Activated T-cell treated with anti-CD3 and anti-CD28 coated beads, Interleukin-2, amount 50 U/mL, for 72 hours (primary cell): ENCODE measurements around the gene DYRK1A. TPM values are rescaled to one million over a fixed set of nuclear protein-coding genes. Genes with fewer than 3 reads are reported as not detected.

Source experiments
- ATAC-seq, 2 donors: fragments of 150-1000 bp; cut with Tn5 transposase; replicated peaks in 1 of 2; 2 replicates each; pipeline ENCODE4 v1.10.0; 2021; ENCODE audit warnings: moderate library complexity in 2 of 2, mild to moderate bottlenecking in 1 of 2
- DNase-seq, 2 donors: peaks; one replicate each; pipeline ENCODE4 v3.0.0; 2021 to 2022; ENCODE audit warnings: mixed read lengths in 1 of 2
- H3K27ac Mint-ChIP-seq: one replicate; pipeline ENCODE4 v1.8.0; 2022; ENCODE audit warnings: mild to moderate bottlenecking, moderate library complexity, mixed read lengths
- H3K27me3 Mint-ChIP-seq: one replicate; pipeline ENCODE4 v1.8.0; 2022; ENCODE audit warnings: low read depth, mixed read lengths
- H3K36me3 Mint-ChIP-seq, 2 donors: one replicate each; pipeline ENCODE4 v1.8.0; 2022; ENCODE audit warnings: mixed read lengths in 2 of 2, mild to moderate bottlenecking in 1 of 2; ENCODE audit not compliant: insufficient read depth in 2 of 2
- H3K4me1 Mint-ChIP-seq: one replicate; pipeline ENCODE4 v1.8.0; 2022; ENCODE audit warnings: low read depth, mixed read lengths
- H3K4me3 Mint-ChIP-seq, 2 donors: one replicate each; pipeline ENCODE4 v1.8.0; 2022; ENCODE audit warnings: mild to moderate bottlenecking in 2 of 2, mixed read lengths in 2 of 2, moderate library complexity in 2 of 2
- H3K9me3 Mint-ChIP-seq, 2 donors: one replicate each; pipeline ENCODE4 v1.8.0; 2022; ENCODE audit warnings: mixed read lengths in 2 of 2
- total RNA-seq, 2 donors: library from RNA; stranded (reverse); gene quantifications; one replicate each; pipeline ENCODE4 v1.2.3, GENCODE V29; 2022

The DYRK1A gene
- total RNA-seq, 2 donors from 2014 or later = 82.9 to 85.0 TPM

- H3K36me3 Mint-ChIP-seq = peaks cover 2 to 5% of the 10 kb centered on the region in 2 donors
- ATAC-seq = no peak
- H3K4me3 Mint-ChIP-seq = peak overlapping the region; percentile 91 to 92
- peaks cover 63% of the 10 kb centered on the region for H3K4me1 Mint-ChIP-seq
- H3K27me3 Mint-ChIP-seq = no peaks in the 10 kb centered on the region
- DNase-seq = peak in 1 of 2 donors; percentile 8
- no peaks in the 10 kb centered on the region for H3K9me3 Mint-ChIP-seq
- peak overlapping the region; percentile 94 for H3K27ac Mint-ChIP-seq
These were observed 2.1 kb downstream of the DYRK1A start for GRCh38 chr21:37368541-37369279.

- no peaks in the 10 kb centered on the region for H3K27me3 Mint-ChIP-seq
- no peaks in the 10 kb centered on the region for H3K9me3 Mint-ChIP-seq
- peak overlapping the region; percentile 94 for H3K27ac Mint-ChIP-seq
- DNase-seq = no peak
- H3K4me1 Mint-ChIP-seq = peaks cover 70% of the 10 kb centered on the region
- H3K36me3 Mint-ChIP-seq = peaks cover 2 to 5% of the 10 kb centered on the region in 2 donors
- peak overlapping the region; percentile 91 to 92 for H3K4me3 Mint-ChIP-seq
- ATAC-seq = no peak
These were observed 2.8 kb downstream of the DYRK1A start for GRCh38 chr21:37369307-37369854.

GRCh38 chr21:37370152-37371040, 3.8 kb downstream of the DYRK1A start:
- H3K4me1 Mint-ChIP-seq = peaks cover 70% of the 10 kb centered on the region
- peak overlapping the region; percentile 94 for H3K27ac Mint-ChIP-seq
- peak overlapping the region; percentile 91 to 92 for H3K4me3 Mint-ChIP-seq
- H3K36me3 Mint-ChIP-seq = peaks cover 2 to 4% of the 10 kb centered on the region in 2 donors
- no peaks in the 10 kb centered on the region for H3K9me3 Mint-ChIP-seq
- DNase-seq (no peak), ATAC-seq (no peak)
- no peaks in the 10 kb centered on the region for H3K27me3 Mint-ChIP-seq

GRCh38 chr21:37371041-37371397, 4.4 kb downstream of the DYRK1A start:
- H3K9me3 Mint-ChIP-seq = no peaks in the 10 kb centered on the region
- peaks cover 74% of the 10 kb centered on the region for H3K4me1 Mint-ChIP-seq
- H3K27me3 Mint-ChIP-seq = no peaks in the 10 kb centered on the region
- no peak for ATAC-seq
- H3K36me3 Mint-ChIP-seq = peaks cover 1 to 2% of the 10 kb centered on the region in 2 donors
- peak overlapping the region; percentile 91 to 92 for H3K4me3 Mint-ChIP-seq
- no peak for DNase-seq
- H3K27ac Mint-ChIP-seq = peak overlapping the region; percentile 94

GRCh38 chr21:37372127-37372731, 5.7 kb downstream of the DYRK1A start:
- no peaks in the 10 kb centered on the region for H3K9me3 Mint-ChIP-seq
- DNase-seq = no peak
- H3K27ac Mint-ChIP-seq = no peak overlapping the region
- H3K4me3 Mint-ChIP-seq = peak overlapping the region; percentile 6 to 26
- H3K27me3 Mint-ChIP-seq = no peaks in the 10 kb centered on the region
- H3K4me1 Mint-ChIP-seq = peaks cover 82% of the 10 kb centered on the region
- no peak for ATAC-seq
- no peaks in the 10 kb centered on the region for H3K36me3 Mint-ChIP-seq

- Mint-ChIP-seq H3K27me3 (no peaks in the 10 kb centered on the region), H3K9me3 (no peaks in the 10 kb centered on the region), H3K27ac (no peak overlapping the region), H3K4me1 (peaks cover 90% of the 10 kb centered on the region), H3K36me3 (no peaks in the 10 kb centered on the region), H3K4me3 (peak overlapping the region in 1 of 2 donors; percentile 53)
- no peak for DNase-seq
- no peak for ATAC-seq
These were observed 6.4 kb downstream of the DYRK1A start for GRCh38 chr21:37372951-37373350.

- Mint-ChIP-seq H3K36me3 (no peaks in the 10 kb centered on the region), H3K27ac (no peak overlapping the region)
These were observed 7.0 kb downstream of the DYRK1A start for GRCh38 chr21:37373539-37373938.

GRCh38 chr21:37374027-37374426, 7.5 kb downstream of the DYRK1A start:
- no peaks in the 10 kb centered on the region for H3K36me3 Mint-ChIP-seq
- DNase-seq (no peak), ATAC-seq (no peak)
- peak overlapping the region; percentile 39 to 50 for H3K4me3 Mint-ChIP-seq
- H3K9me3 Mint-ChIP-seq = no peaks in the 10 kb centered on the region
- no peaks in the 10 kb centered on the region for H3K27me3 Mint-ChIP-seq
- no peak overlapping the region for H3K27ac Mint-ChIP-seq
- H3K4me1 Mint-ChIP-seq = peaks cover 93% of the 10 kb centered on the region

More at GRCh38 chr21:37373539-37373938, 7.0 kb downstream of the DYRK1A start:
- no peaks in the 10 kb centered on the region for H3K9me3 Mint-ChIP-seq
- H3K4me3 Mint-ChIP-seq = peak overlapping the region; percentile 15 to 53
- DNase-seq = no peak
- peaks cover 93% of the 10 kb centered on the region for H3K4me1 Mint-ChIP-seq
- no peak for ATAC-seq
- no peaks in the 10 kb centered on the region for H3K27me3 Mint-ChIP-seq

- H3K36me3 Mint-ChIP-seq = peaks cover 1 to 2% of the 10 kb centered on the region in 2 donors
- no peak for ATAC-seq
- no peaks in the 10 kb centered on the region for H3K9me3 Mint-ChIP-seq
- peaks cover 92% of the 10 kb centered on the region for H3K4me1 Mint-ChIP-seq
- no peaks in the 10 kb centered on the region for H3K27me3 Mint-ChIP-seq
- H3K4me3 Mint-ChIP-seq = peak overlapping the region in 1 of 2 donors; percentile 16
- no peak for DNase-seq
- peak overlapping the region; percentile 68 for H3K27ac Mint-ChIP-seq
These were observed 9.4 kb downstream of the DYRK1A start for GRCh38 chr21:37375866-37376574.

- H3K9me3 Mint-ChIP-seq = peaks cover 0 to 3% of the 10 kb centered on the region in 2 donors
- H3K36me3 Mint-ChIP-seq = peaks cover 4 to 7% of the 10 kb centered on the region in 2 donors
- H3K27ac Mint-ChIP-seq = peak overlapping the region; percentile 64
- no peaks in the 10 kb centered on the region for H3K27me3 Mint-ChIP-seq
- ATAC-seq (peak; percentile 13 to 43), DNase-seq (no peak)
- H3K4me1 Mint-ChIP-seq = peaks cover 82% of the 10 kb centered on the region
- peak overlapping the region; percentile 51 to 55 for H3K4me3 Mint-ChIP-seq
These were observed 12.1 kb downstream of the DYRK1A start for GRCh38 chr21:37378700-37379139.

GRCh38 chr21:37380349-37381323, 14.1 kb downstream of the DYRK1A start:
- Mint-ChIP-seq H3K4me1 (peaks cover 85% of the 10 kb centered on the region), H3K27ac (peak overlapping the region; percentile 21), H3K27me3 (no peaks in the 10 kb centered on the region), H3K9me3 (peaks cover 0 to 3% of the 10 kb centered on the region in 2 donors), H3K4me3 (peak overlapping the region in 1 of 2 donors; percentile 22), H3K36me3 (peaks cover 5 to 7% of the 10 kb centered on the region in 2 donors)
- no peak for DNase-seq
- no peak for ATAC-seq
